Neural progenitor cell (in vitro differentiated cells): Measurements from ENCODE around the gene TEX101. TPM values are rescaled to one million over a fixed set of nuclear protein-coding genes. Genes with fewer than 3 reads are reported as not detected.

Source experiments
- DNase-seq: peaks from one replicate; pipeline ENCODE4 v3.0.0-alpha.2; 2016; ENCODE audit warnings: low spot score
- H2AFZ ChIP-seq: fragments of 200-600 bp; sonication (generic); replicated peaks from 2 replicates; pipeline ENCODE4 v1.6.1; 2016; ENCODE audit warnings: antibody characterized with exemption
- H3F3A ChIP-seq: fragments of 200-600 bp; sonication (generic); 2 replicates; pipeline ENCODE4 v1.6.1; 2016; ENCODE audit warnings: antibody characterized with exemption, low read depth
- H3K27ac ChIP-seq: fragments of 200-600 bp; sonication (generic); 2 replicates; pipeline ENCODE4 v1.5.1; 2016; ENCODE audit warnings: mild to moderate bottlenecking
- H3K27me3 ChIP-seq: fragments of 200-600 bp; sonication (generic); 2 replicates; pipeline ENCODE4 v1.6.1; 2016; ENCODE audit warnings: mild to moderate bottlenecking, moderate library complexity
- H3K36me3 ChIP-seq: fragments of 200-600 bp; sonication (generic); 2 replicates; pipeline ENCODE4 v1.5.1; 2016
- H3K4me1 ChIP-seq: fragments of 200-600 bp; sonication (generic); 2 replicates; pipeline ENCODE4 v1.6.1; 2016; ENCODE audit warnings: mixed run types
- H3K4me2 ChIP-seq: fragments of 200-600 bp; sonication (generic); 2 replicates; pipeline ENCODE4 v1.6.1; 2016
- H3K4me3 ChIP-seq: fragments of 200-600 bp; sonication (generic); 2 replicates; pipeline ENCODE4 v1.5.1; 2016
- H3K79me2 ChIP-seq: fragments of 200-600 bp; sonication (generic); 2 replicates; pipeline ENCODE4 v1.6.1; 2016; ENCODE audit warnings: low read depth
- H3K9ac ChIP-seq: fragments of 200-600 bp; sonication (generic); 2 replicates; pipeline ENCODE4 v1.6.1; 2016
- H3K9me3 ChIP-seq: fragments of 200-600 bp; sonication (generic); 2 replicates; pipeline ENCODE4 v1.5.1; 2016; ENCODE audit warnings: low read depth
- H4K20me1 ChIP-seq: fragments of 200-600 bp; sonication (generic); 2 replicates; pipeline ENCODE4 v1.6.1; 2016; ENCODE audit warnings: low read depth
- H3K27ac Mint-ChIP-seq: 3 replicates; pipeline ENCODE4 v1.8.0; 2021; ENCODE audit warnings: mixed read lengths
- H3K27me3 Mint-ChIP-seq: 2 replicates; pipeline ENCODE4 v1.8.0; 2022; ENCODE audit warnings: low read depth, mild to moderate bottlenecking, inconsistent platforms, moderate library complexity, mixed read lengths; ENCODE audit not compliant: insufficient read depth
- H3K36me3 Mint-ChIP-seq: 3 replicates; pipeline ENCODE4 v1.8.0; 2021; ENCODE audit warnings: mixed read lengths
- H3K4me1 Mint-ChIP-seq: 3 replicates; pipeline ENCODE4 v1.8.0; 2021; ENCODE audit warnings: mixed read lengths
- H3K4me3 Mint-ChIP-seq: 3 replicates; pipeline ENCODE4 v1.8.0; 2021; ENCODE audit warnings: mild to moderate bottlenecking, moderate library complexity, mixed read lengths
- H3K9me3 Mint-ChIP-seq: 3 replicates; pipeline ENCODE4 v1.8.0; 2020; ENCODE audit warnings: mixed read lengths
- CTCF ChIP-seq: fragments of 200-600 bp; sonication (generic); IDR thresholded peaks from 2 replicates; pipeline ENCODE4 v1.5.1; 2017; ENCODE audit warnings: antibody characterized with exemption, mild to moderate bottlenecking
- EZH2 ChIP-seq: fragments of 200-600 bp; sonication (generic); IDR thresholded peaks from 2 replicates; pipeline ENCODE4 v1.6.1; 2017; ENCODE audit warnings: antibody characterized with exemption, mild to moderate bottlenecking, moderate library complexity
- EZH2phosphoT487 ChIP-seq: fragments of 200-600 bp; sonication (generic); IDR thresholded peaks from 2 replicates; pipeline ENCODE4 v1.6.1; 2017; ENCODE audit warnings: antibody characterized with exemption
- total RNA-seq: library from RNA; depleted of rRNA; stranded (reverse); fragments of >200 nt; gene quantifications from 2 replicates; pipeline ENCODE4 v1.2.3, GENCODE V29; 2015; ENCODE audit warnings: low replicate concordance

The TEX101 gene
- total RNA-seq, 1 donor from 2014 or later: not detected

GRCh38 chr19:43408043-43408442, 6.6 kb upstream of the TEX101 start:
- Histone ChIP-seq H3K9me3 (no peaks in the 10 kb centered on the region), H3K27ac (no peak overlapping the region), H3F3A (no peaks in the 10 kb centered on the region), H3K79me2 (no peaks in the 10 kb centered on the region), H3K4me2 (no peak overlapping the region), H3K27me3 (no peaks in the 10 kb centered on the region), H4K20me1 (no peaks in the 10 kb centered on the region), H3K36me3 (no peaks in the 10 kb centered on the region), H3K9ac (no peak overlapping the region), H2AFZ (no peak overlapping the region), H3K4me3 (no peak overlapping the region), H3K4me1 (no peaks in the 10 kb centered on the region)
- Mint-ChIP-seq H3K4me3 (no peak overlapping the region), H3K9me3 (peaks cover 10% of the 10 kb centered on the region), H3K36me3 (no peaks in the 10 kb centered on the region), H3K27me3 (peaks cover 6% of the 10 kb centered on the region), H3K4me1 (no peaks in the 10 kb centered on the region), H3K27ac (no peak overlapping the region)
- no peak for DNase-seq
- no peak for TF ChIP-seq CTCF
- no peak for TF ChIP-seq EZH2phosphoT487
- TF ChIP-seq EZH2: no peak

GRCh38 chr19:43409415-43409814, 5.3 kb upstream of the TEX101 start:
- no peaks in the 10 kb centered on the region for H3K4me1 Mint-ChIP-seq
- Histone ChIP-seq H4K20me1 (no peaks in the 10 kb centered on the region), H2AFZ (peak overlapping the region; percentile 14), H3K4me2 (no peak overlapping the region), H3K9ac (no peak overlapping the region), H3K4me1 (no peaks in the 10 kb centered on the region), H3K36me3 (no peaks in the 10 kb centered on the region), H3K9me3 (no peaks in the 10 kb centered on the region), H3F3A (no peaks in the 10 kb centered on the region), H3K79me2 (no peaks in the 10 kb centered on the region), H3K27ac (no peak overlapping the region), H3K27me3 (no peaks in the 10 kb centered on the region), H3K4me3 (no peak overlapping the region)
- H3K9me3 Mint-ChIP-seq: peaks cover 10% of the 10 kb centered on the region
- DNase-seq: no peak
- H3K27ac Mint-ChIP-seq: no peak overlapping the region
- TF ChIP-seq CTCF (no peak), EZH2phosphoT487 (no peak), EZH2 (no peak)
- H3K27me3 Mint-ChIP-seq: peaks cover 6% of the 10 kb centered on the region
- H3K36me3 Mint-ChIP-seq: no peaks in the 10 kb centered on the region
- H3K4me3 Mint-ChIP-seq: no peak overlapping the region

GRCh38 chr19:43412441-43412840, 2.2 kb upstream of the TEX101 start:
- no peaks in the 10 kb centered on the region for H3K4me1 ChIP-seq
- H3K4me2 ChIP-seq: no peak overlapping the region
- no peaks in the 10 kb centered on the region for H3K79me2 ChIP-seq
- Mint-ChIP-seq H3K4me3 (no peak overlapping the region), H3K27me3 (peaks cover 5% of the 10 kb centered on the region), H3K4me1 (no peaks in the 10 kb centered on the region), H3K9me3 (peaks cover 10% of the 10 kb centered on the region), H3K27ac (no peak overlapping the region), H3K36me3 (no peaks in the 10 kb centered on the region)
- no peaks in the 10 kb centered on the region for H3K9me3 ChIP-seq
- no peaks in the 10 kb centered on the region for H4K20me1 ChIP-seq
- no peak overlapping the region for H3K27ac ChIP-seq
- no peak overlapping the region for H3K4me3 ChIP-seq
- H2AFZ ChIP-seq: no peak overlapping the region
- H3F3A ChIP-seq: no peaks in the 10 kb centered on the region
- H3K27me3 ChIP-seq: no peaks in the 10 kb centered on the region
- no peak overlapping the region for H3K9ac ChIP-seq
- no peak for DNase-seq
- no peaks in the 10 kb centered on the region for H3K36me3 ChIP-seq
- TF ChIP-seq EZH2 (no peak), EZH2phosphoT487 (no peak), CTCF (no peak)
